UCSD-AML1 (cell line): ENCODE results near the gene MSH2.

Experiments used
- DNase-seq: peaks from one replicate; lab custom pipeline; 2025; ENCODE audit not compliant: unreplicated experiment; lab: John Stamatoyannopoulos, UW

MSH2 gene

GRCh38 chr2:47530105-47530760 lies 127.3 kb downstream of the MSH2 start:
- DNase-seq, result no peak

- no peak for DNase-seq
These were observed 128.6 kb downstream of the MSH2 start for GRCh38 chr2:47531378-47532042.
